HEK293 (cell line): ENCODE data around the gene PSMC5.

ENCODE experiments used
- CTCF ChIA-PET: fragments of 350-600 bp; formaldehyde crosslinking; extraction: SDS; loops from one replicate; lab custom pipeline; 2021; ENCODE audit warnings: antibody characterized with exemption; lab: Yijun Ruan, JAX
- POLR2A ChIA-PET: fragments of 300-600 bp; formaldehyde crosslinking; extraction: SDS; loops from one replicate; lab custom pipeline; 2020; ENCODE audit warnings: antibody characterized with exemption, inconsistent platforms; lab: Yijun Ruan, JAX
- H3K27ac ChIP-seq: fragments of 200-500 bp; sonication (Bioruptor generic); 2 replicates; pipeline ENCODE4 v1.5.1; 2014; ENCODE audit warnings: low read depth, low read length, control low read depth, inconsistent platforms; ENCODE audit errors: extremely low read depth
- H3K36me3 ChIP-seq, 2 experiments: fragments of 200-500 bp in 1 of 2; sonication (Bioruptor generic) in 1 of 2; 1 replicate in 1 of 2; 2 replicates in 1 of 2; pipeline ENCODE4 v1.5.1; 2014 to 2017; ENCODE audit warnings: inconsistent platforms in 2 of 2, low read length in 2 of 2; ENCODE audit not compliant: control insufficient read depth in 2 of 2, insufficient read depth in 1 of 2
- H3K4me1 ChIP-seq: fragments of 200-500 bp; sonication (Bioruptor generic); 2 replicates; pipeline ENCODE4 v1.5.1; 2014; ENCODE audit warnings: mild to moderate bottlenecking, low read length, inconsistent platforms; ENCODE audit not compliant: control insufficient read depth, insufficient read depth
- H3K4me3 ChIP-seq: 2 replicates; pipeline ENCODE4 v1.5.1; 2011; ENCODE audit warnings: low read depth, mild to moderate bottlenecking, control low read depth, low read length, moderate library complexity
- H3K9me3 ChIP-seq: fragments of 200-500 bp; sonication (Bioruptor generic); 2 replicates; pipeline ENCODE4 v1.5.1; 2014; ENCODE audit warnings: low read depth, low read length, inconsistent platforms; ENCODE audit not compliant: control insufficient read depth, insufficient read depth
- HOXC10 ChIP-seq: sonication (generic); formaldehyde crosslinking; IDR thresholded peaks from 2 replicates; pipeline ENCODE4 v1.8.1; 2023; ENCODE audit warnings: mild to moderate bottlenecking, missing genetic modification reagents
- OSR2 ChIP-seq: fragments of 450-650 bp; formaldehyde crosslinking; IDR thresholded peaks from 2 replicates; pipeline ENCODE4 v1.5.1; 2016; ENCODE audit warnings: missing biosample characterization, missing genetic modification characterization
- PRDM1 ChIP-seq: fragments of 450-650 bp; formaldehyde crosslinking; IDR thresholded peaks from 2 replicates; pipeline ENCODE4; 2016; ENCODE audit warnings: missing biosample characterization, missing genetic modification characterization
- SETDB1 ChIP-seq: IDR thresholded peaks from one replicate; pipeline ENCODE4 v1.6.1; 2017; ENCODE audit warnings: mild to moderate bottlenecking, low read length, moderate library complexity, mixed read lengths; ENCODE audit not compliant: insufficient read length
- SP7 ChIP-seq: fragments of 450-650 bp; formaldehyde crosslinking; IDR thresholded peaks from 2 replicates; pipeline ENCODE4 v1.5.1; 2016; ENCODE audit warnings: missing biosample characterization, missing genetic modification characterization
- ZIC2 ChIP-seq: fragments of 450-650 bp; formaldehyde crosslinking; IDR thresholded peaks from 2 replicates; pipeline ENCODE4 v1.5.1; 2016; ENCODE audit warnings: missing biosample characterization, missing genetic modification characterization
- ZNF140 ChIP-seq: fragments of 450-650 bp; formaldehyde crosslinking; IDR thresholded peaks from 2 replicates; pipeline ENCODE4 v1.5.1; 2016; ENCODE audit warnings: missing biosample characterization, missing genetic modification characterization
- ZNF155 ChIP-seq: fragments of 450-650 bp; formaldehyde crosslinking; IDR thresholded peaks from 2 replicates; pipeline ENCODE4 v1.5.1; 2016; ENCODE audit warnings: missing biosample characterization, missing genetic modification characterization
- ZNF169 ChIP-seq: fragments of 450-650 bp; formaldehyde crosslinking; IDR thresholded peaks from 2 replicates; pipeline ENCODE4 v1.5.1; 2016; ENCODE audit warnings: missing biosample characterization, missing genetic modification characterization
- ZNF19 ChIP-seq: fragments of 450-650 bp; formaldehyde crosslinking; IDR thresholded peaks from 2 replicates; pipeline ENCODE4; 2016; ENCODE audit warnings: missing biosample characterization, missing genetic modification characterization, low read depth
- ZNF274 ChIP-seq, 2 experiments: fragments of 200-500 bp in 1 of 2; fragments of 450-650 bp in 1 of 2; sonication (Bioruptor generic) in 1 of 2; formaldehyde crosslinking in 1 of 2; IDR thresholded peaks; 2 replicates each; pipeline versions ENCODE4 v1.5.1 to v1.6.1; 2014 to 2016; ENCODE audit warnings: borderline replicate concordance in 1 of 2, inconsistent platforms in 1 of 2, low read length in 1 of 2, missing biosample characterization in 1 of 2, missing genetic modification characterization in 1 of 2
- ZNF394 ChIP-seq: fragments of 450-650 bp; formaldehyde crosslinking; IDR thresholded peaks from 2 replicates; pipeline ENCODE4 v1.5.1; 2016; ENCODE audit warnings: missing biosample characterization, missing genetic modification characterization, mild to moderate bottlenecking, moderate library complexity, borderline replicate concordance
- ZNF423 ChIP-seq: fragments of 450-650 bp; formaldehyde crosslinking; IDR thresholded peaks from 2 replicates; pipeline ENCODE4 v1.5.1; 2016; ENCODE audit warnings: missing biosample characterization, missing genetic modification characterization
- ZNF514 ChIP-seq: fragments of 450-650 bp; formaldehyde crosslinking; IDR thresholded peaks from 2 replicates; pipeline ENCODE4 v1.5.1; 2016; ENCODE audit warnings: missing biosample characterization, missing genetic modification characterization
- ZNF558 ChIP-seq: fragments of 450-650 bp; formaldehyde crosslinking; IDR thresholded peaks from 2 replicates; pipeline ENCODE4 v1.5.1; 2016; ENCODE audit warnings: missing biosample characterization, missing genetic modification characterization
- ZNF600 ChIP-seq: fragments of 450-650 bp; formaldehyde crosslinking; IDR thresholded peaks from 2 replicates; pipeline ENCODE4 v1.5.1; 2016; ENCODE audit warnings: missing biosample characterization, missing genetic modification characterization
- ZNF658 ChIP-seq: fragments of 450-650 bp; formaldehyde crosslinking; IDR thresholded peaks from 2 replicates; pipeline ENCODE4; 2016; ENCODE audit warnings: missing biosample characterization, missing genetic modification characterization
- TF ChIP-seq, protein P1 (sequence below): fragments of 450-650 bp; formaldehyde crosslinking; IDR thresholded peaks from 2 replicates; pipeline ENCODE4 v1.5.1; 2016; ENCODE audit warnings: missing biosample characterization, missing genetic modification characterization, borderline replicate concordance
- TF ChIP-seq, protein P2 (sequence below): fragments of 450-650 bp; formaldehyde crosslinking; IDR thresholded peaks from 2 replicates; pipeline ENCODE4 v1.5.1; 2016; ENCODE audit warnings: missing biosample characterization, missing genetic modification characterization
- TF ChIP-seq, protein P3 (sequence below): fragments of 450-650 bp; formaldehyde crosslinking; IDR thresholded peaks from 2 replicates; pipeline ENCODE4 v1.5.1; 2016; ENCODE audit warnings: missing biosample characterization, missing genetic modification characterization

Gene PSMC5

DNA sequence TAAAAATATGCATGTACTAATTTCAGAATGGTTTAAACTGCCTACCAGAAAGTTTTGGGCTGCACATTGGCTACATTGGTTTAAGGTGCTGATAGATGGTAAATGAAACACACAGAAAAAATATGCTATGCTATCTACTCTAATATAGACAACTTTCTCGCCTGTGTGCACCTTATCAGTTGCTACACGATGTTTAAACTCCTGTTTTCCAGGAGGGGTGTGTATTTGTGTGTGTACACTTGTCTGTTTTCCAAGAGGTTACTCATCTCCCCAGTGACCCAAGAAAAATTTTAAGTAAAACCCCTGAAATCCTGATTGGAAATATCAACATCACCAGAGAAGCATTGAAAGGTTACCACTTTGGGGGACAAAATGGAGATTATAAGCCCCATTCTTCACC, 21.6 kb upstream of the PSMC5 start:
- Histone ChIP-seq H3K9me3 (no peaks in the 10 kb centered on the region), H3K4me3 (no peak overlapping the region), H3K36me3 (peaks cover 94 to 98% of the 10 kb centered on the region in 2 experiments), H3K4me1 (no peaks in the 10 kb centered on the region), H3K27ac (no peak overlapping the region)
- TF ChIP-seq SP7 = no peak
- TF ChIP-seq, protein P1, sequence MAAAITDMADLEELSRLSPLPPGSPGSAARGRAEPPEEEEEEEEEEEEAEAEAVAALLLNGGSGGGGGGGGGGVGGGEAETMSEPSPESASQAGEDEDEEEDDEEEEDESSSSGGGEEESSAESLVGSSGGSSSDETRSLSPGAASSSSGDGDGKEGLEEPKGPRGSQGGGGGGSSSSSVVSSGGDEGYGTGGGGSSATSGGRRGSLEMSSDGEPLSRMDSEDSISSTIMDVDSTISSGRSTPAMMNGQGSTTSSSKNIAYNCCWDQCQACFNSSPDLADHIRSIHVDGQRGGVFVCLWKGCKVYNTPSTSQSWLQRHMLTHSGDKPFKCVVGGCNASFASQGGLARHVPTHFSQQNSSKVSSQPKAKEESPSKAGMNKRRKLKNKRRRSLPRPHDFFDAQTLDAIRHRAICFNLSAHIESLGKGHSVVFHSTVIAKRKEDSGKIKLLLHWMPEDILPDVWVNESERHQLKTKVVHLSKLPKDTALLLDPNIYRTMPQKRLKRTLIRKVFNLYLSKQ (tag by site-specific recombination) = no peak
- TF ChIP-seq ZNF558 (tag by site-specific recombination) = no peak
- no peak for TF ChIP-seq HOXC10 (CRISPR knock-in tag)
- no peak for TF ChIP-seq OSR2 (tag by site-specific recombination)
- no peak for TF ChIP-seq ZNF155 (tag by site-specific recombination)
- no peak for TF ChIP-seq ZNF394 (tag by site-specific recombination)
- TF ChIP-seq PRDM1 (tag by site-specific recombination) = no peak
- TF ChIP-seq, protein P2, sequence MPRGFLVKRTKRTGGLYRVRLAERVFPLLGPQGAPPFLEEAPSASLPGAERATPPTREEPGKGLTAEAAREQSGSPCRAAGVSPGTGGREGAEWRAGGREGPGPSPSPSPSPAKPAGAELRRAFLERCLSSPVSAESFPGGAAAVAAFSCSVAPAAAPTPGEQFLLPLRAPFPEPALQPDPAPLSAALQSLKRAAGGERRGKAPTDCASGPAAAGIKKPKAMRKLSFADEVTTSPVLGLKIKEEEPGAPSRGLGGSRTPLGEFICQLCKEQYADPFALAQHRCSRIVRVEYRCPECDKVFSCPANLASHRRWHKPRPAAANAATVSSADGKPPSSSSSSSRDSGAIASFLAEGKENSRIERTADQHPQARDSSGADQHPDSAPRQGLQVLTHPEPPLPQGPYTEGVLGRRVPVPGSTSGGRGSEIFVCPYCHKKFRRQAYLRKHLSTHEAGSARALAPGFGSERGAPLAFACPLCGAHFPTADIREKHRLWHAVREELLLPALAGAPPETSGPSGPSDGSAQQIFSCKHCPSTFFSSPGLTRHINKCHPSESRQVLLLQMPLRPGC (tag by site-specific recombination) = no peak
- no peak for TF ChIP-seq ZNF514 (tag by site-specific recombination)
- no peak for TF ChIP-seq ZNF423 (tag by site-specific recombination)
- POLR2A ChIA-PET = interaction anchor here (0.5 kb wide), 1 partner anchor 51 kb away, joined by 3 read pairs; no protein-coding TSS in a partner anchor
- CTCF ChIA-PET = interaction anchor here (1.0 kb wide), 1 partner anchor 10 kb away, joined by 4 read pairs; no protein-coding TSS in a partner anchor

DNA sequence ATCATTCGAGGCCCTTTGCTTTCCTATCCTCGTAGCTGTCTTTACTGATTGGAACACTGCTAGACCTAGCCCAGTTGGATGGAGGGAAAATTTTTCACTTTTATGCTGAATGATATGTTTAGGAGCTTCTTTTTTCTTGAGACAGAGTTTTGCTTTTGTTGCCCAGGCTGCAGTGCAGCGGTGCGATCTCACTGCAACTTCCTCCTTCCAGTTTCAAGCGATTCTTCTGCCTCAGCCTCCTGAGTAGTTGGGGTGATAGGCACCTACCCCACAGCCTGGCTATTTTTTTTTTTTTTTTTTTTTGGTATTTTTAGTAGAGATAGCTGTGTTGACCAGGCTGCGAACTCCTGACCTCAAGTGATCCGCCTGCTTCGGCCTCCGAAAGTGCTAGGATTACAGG, 17.3 kb upstream of the PSMC5 start:
- CTCF ChIA-PET = interaction anchor here (1.2 to 2.6 kb wide), 3 partner anchors 9 to 25 kb away, joined by 5 to 9 read pairs (median 6); no protein-coding TSS in a partner anchor
- H3K9me3 ChIP-seq = no peaks in the 10 kb centered on the region
- TF ChIP-seq, protein P3, sequence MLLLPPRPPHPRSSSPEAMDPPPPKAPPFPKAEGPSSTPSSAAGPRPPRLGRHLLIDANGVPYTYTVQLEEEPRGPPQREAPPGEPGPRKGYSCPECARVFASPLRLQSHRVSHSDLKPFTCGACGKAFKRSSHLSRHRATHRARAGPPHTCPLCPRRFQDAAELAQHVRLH = no peak
- TF ChIP-seq ZNF140 (tag by site-specific recombination) (no peak), ZNF658 (tag by site-specific recombination) (no peak), ZNF274 (IDR thresholded peaks at IDR 0.05; ENCODE audit: low read length) (no peak), ZNF274 (tag by site-specific recombination; IDR thresholded peaks at IDR 0.05; ENCODE audit: borderline replicate concordance) (no peak), ZNF19 (no peak), ZNF169 (tag by site-specific recombination) (no peak), ZNF600 (tag by site-specific recombination) (no peak), ZIC2 (tag by site-specific recombination) (no peak), SETDB1 (no peak)
- TF ChIP-seq, all 188 proteins: peak for 0
- POLR2A ChIA-PET = interaction anchor here (1.0 kb wide), 2 partner anchors 8 to 17 kb away, joined by 3 to 5 read pairs; partner anchors contain the start of gene PSMC5
- H3K36me3 ChIP-seq = peaks cover 94 to 99% of the 10 kb centered on the region in 2 experiments
- H3K4me3 ChIP-seq = no peak overlapping the region
- no peaks in the 10 kb centered on the region for H3K4me1 ChIP-seq
- no peak overlapping the region for H3K27ac ChIP-seq
